ENCODE results near the gene ERCC1.
"Not testable (repeated sequence)": the region's sequence is repeated elsewhere in the genome, so short reads cannot be mapped to it uniquely, and the experiment has no call there.

The ERCC1 gene

GRCh38 chr19:45455707-45456499 is 32.2 kb upstream of the ERCC1 start:
- no peak for DNase-seq (ENCODE audit: low read depth in 2 of 2)

- no peak for DNase-seq (ENCODE audit: low read depth in 2 of 2)
These were observed 28.2 kb upstream of the ERCC1 start for GRCh38 chr19:45451850-45452387.

GRCh38 chr19:45451131-45451849 is 27.6 kb upstream of the ERCC1 start:
- no peak for DNase-seq (ENCODE audit: low read depth in 2 of 2)

- no peak for DNase-seq (ENCODE audit: low read depth in 2 of 2)
These were observed 26.3 kb upstream of the ERCC1 start for GRCh38 chr19:45450012-45450333.

- DNase-seq (ENCODE audit: low read depth in 2 of 2): no peak
These were observed 25.2 kb upstream of the ERCC1 start for GRCh38 chr19:45448887-45449299.

GRCh38 chr19:45448425-45448756 is 24.7 kb upstream of the ERCC1 start:
- DNase-seq (ENCODE audit: low read depth in 2 of 2): no peak

- no peak for DNase-seq (ENCODE audit: low read depth in 2 of 2)
These were observed 23.2 kb upstream of the ERCC1 start for GRCh38 chr19:45446944-45447343.

- no peak for DNase-seq (ENCODE audit: low read depth in 2 of 2)
These were observed 22.6 kb upstream of the ERCC1 start for GRCh38 chr19:45446295-45446694.

- no peak for DNase-seq (ENCODE audit: low read depth in 2 of 2)
These were observed 21.4 kb upstream of the ERCC1 start for GRCh38 chr19:45445139-45445538.

- DNase-seq (ENCODE audit: low read depth in 2 of 2): peak; percentile 65 to 67
These were observed 20.8 kb upstream of the ERCC1 start for GRCh38 chr19:45444318-45445041.

GRCh38 chr19:45443462-45444317 is 20.0 kb upstream of the ERCC1 start:
- DNase-seq (ENCODE audit: low read depth in 2 of 2): peak in 1 of 2 donors; percentile 23

GRCh38 chr19:45442778-45443461 is 19.2 kb upstream of the ERCC1 start:
- DNase-seq (ENCODE audit: low read depth in 2 of 2): no peak

GRCh38 chr19:45442408-45442777 is 18.7 kb upstream of the ERCC1 start:
- no peak for DNase-seq (ENCODE audit: low read depth in 2 of 2)

GRCh38 chr19:45440873-45441654 is 17.3 kb upstream of the ERCC1 start:
- DNase-seq (ENCODE audit: low read depth in 2 of 2): no peak

GRCh38 chr19:45440259-45440638 is 16.5 kb upstream of the ERCC1 start:
- DNase-seq (ENCODE audit: low read depth in 2 of 2): no peak

GRCh38 chr19:45439569-45440258 is 16.0 kb upstream of the ERCC1 start:
- DNase-seq (ENCODE audit: low read depth in 2 of 2): peak; percentile 74 to 77

- DNase-seq (ENCODE audit: low read depth in 2 of 2): no peak
These were observed 15.5 kb upstream of the ERCC1 start for GRCh38 chr19:45439190-45439568.

GRCh38 chr19:45437328-45437727 is 13.6 kb upstream of the ERCC1 start:
- DNase-seq (ENCODE audit: low read depth in 2 of 2): no peak

GRCh38 chr19:45432543-45432942 is 8.8 kb upstream of the ERCC1 start:
- DNase-seq (ENCODE audit: low read depth in 2 of 2): not testable (repeated sequence)

GRCh38 chr19:45431008-45431407 is 7.3 kb upstream of the ERCC1 start:
- DNase-seq (ENCODE audit: low read depth in 2 of 2): not testable (repeated sequence)

Data from stimulated activated CD8-positive, alpha-beta memory T cell treated with anti-CD3 and anti-CD28 coated beads, Interleukin-7, amount 100 ng/mL, for 1 hour (primary cell).